ENCODE results near the gene TPP2.

DNA sequence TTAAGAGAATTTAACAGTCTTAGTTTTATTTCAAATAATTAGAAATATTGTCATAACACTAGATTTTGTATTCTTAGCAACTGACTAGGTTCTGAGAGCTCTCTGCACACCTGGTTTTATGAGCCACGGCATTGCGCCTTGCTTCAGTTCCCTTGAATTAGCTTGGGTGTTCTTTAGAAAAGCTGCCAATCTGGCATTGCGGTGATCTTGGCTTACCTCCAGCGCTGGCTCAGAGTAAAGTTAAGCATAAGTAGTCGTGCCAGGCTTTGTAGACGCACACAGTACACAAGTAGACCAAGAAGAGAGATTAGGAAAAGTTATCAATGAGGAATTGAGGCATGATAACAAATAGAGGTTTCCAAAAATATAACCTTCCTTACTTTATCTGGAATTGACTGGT is 45.7 kb downstream of the TPP2 start:
- TF ChIP-seq, protein P1, sequence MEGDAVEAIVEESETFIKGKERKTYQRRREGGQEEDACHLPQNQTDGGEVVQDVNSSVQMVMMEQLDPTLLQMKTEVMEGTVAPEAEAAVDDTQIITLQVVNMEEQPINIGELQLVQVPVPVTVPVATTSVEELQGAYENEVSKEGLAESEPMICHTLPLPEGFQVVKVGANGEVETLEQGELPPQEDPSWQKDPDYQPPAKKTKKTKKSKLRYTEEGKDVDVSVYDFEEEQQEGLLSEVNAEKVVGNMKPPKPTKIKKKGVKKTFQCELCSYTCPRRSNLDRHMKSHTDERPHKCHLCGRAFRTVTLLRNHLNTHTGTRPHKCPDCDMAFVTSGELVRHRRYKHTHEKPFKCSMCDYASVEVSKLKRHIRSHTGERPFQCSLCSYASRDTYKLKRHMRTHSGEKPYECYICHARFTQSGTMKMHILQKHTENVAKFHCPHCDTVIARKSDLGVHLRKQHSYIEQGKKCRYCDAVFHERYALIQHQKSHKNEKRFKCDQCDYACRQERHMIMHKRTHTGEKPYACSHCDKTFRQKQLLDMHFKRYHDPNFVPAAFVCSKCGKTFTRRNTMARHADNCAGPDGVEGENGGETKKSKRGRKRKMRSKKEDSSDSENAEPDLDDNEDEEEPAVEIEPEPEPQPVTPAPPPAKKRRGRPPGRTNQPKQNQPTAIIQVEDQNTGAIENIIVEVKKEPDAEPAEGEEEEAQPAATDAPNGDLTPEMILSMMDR (IDR thresholded peaks at IDR 0.05; ENCODE audit: low read length), result no peak
- no peak for TF ChIP-seq EZH2 (optimal IDR thresholded peaks at IDR 0.05; ENCODE audit: low read depth, low read length)
- no peak for TF ChIP-seq EZH2phosphoT487 (IDR thresholded peaks at IDR 0.05; ENCODE audit: low read length)
